IPS-18a (cell line): ENCODE measurements around the gene JMJD6.

Source experiments
- H3K27ac ChIP-seq: one replicate; pipeline ENCODE4 v1.5.1; 2013; ENCODE audit warnings: low read length
- H3K27me3 ChIP-seq: one replicate; pipeline ENCODE4 v1.6.1; 2013; ENCODE audit warnings: mild to moderate bottlenecking, low read length; ENCODE audit not compliant: control insufficient read depth, insufficient read depth
- H3K36me3 ChIP-seq: one replicate; pipeline ENCODE4 v1.6.1; 2013; ENCODE audit warnings: low read depth, low read length; ENCODE audit not compliant: control insufficient read depth
- H3K4me1 ChIP-seq: one replicate; pipeline ENCODE4 v1.6.1; 2013; ENCODE audit warnings: low read depth, low read length; ENCODE audit not compliant: control insufficient read depth
- H3K4me3 ChIP-seq: one replicate; pipeline ENCODE4 v1.5.1; 2013; ENCODE audit warnings: low read length
- H3K9ac ChIP-seq: one replicate; pipeline ENCODE4 v1.6.1; 2013; ENCODE audit warnings: mild to moderate bottlenecking, low read length, moderate library complexity
- H3K9me3 ChIP-seq: one replicate; pipeline ENCODE4 v1.6.1; 2013; ENCODE audit warnings: low read depth, low read length; ENCODE audit not compliant: control insufficient read depth

JMJD6 gene

GRCh38 chr17:76687298-76688164, 38.9 kb downstream of the JMJD6 start:
- Histone ChIP-seq H3K9ac (no peak overlapping the region), H3K4me3 (no peak overlapping the region), H3K9me3 (no peaks in the 10 kb centered on the region), H3K36me3 (no peaks in the 10 kb centered on the region), H3K27ac (no peak overlapping the region), H3K27me3 (no peaks in the 10 kb centered on the region), H3K4me1 (peaks cover 9% of the 10 kb centered on the region)

- Histone ChIP-seq H3K27ac (no peak overlapping the region), H3K36me3 (no peaks in the 10 kb centered on the region), H3K9ac (no peak overlapping the region)
Observed at GRCh38 chr17:76686538-76687297, 39.7 kb downstream of the JMJD6 start.

DNA sequence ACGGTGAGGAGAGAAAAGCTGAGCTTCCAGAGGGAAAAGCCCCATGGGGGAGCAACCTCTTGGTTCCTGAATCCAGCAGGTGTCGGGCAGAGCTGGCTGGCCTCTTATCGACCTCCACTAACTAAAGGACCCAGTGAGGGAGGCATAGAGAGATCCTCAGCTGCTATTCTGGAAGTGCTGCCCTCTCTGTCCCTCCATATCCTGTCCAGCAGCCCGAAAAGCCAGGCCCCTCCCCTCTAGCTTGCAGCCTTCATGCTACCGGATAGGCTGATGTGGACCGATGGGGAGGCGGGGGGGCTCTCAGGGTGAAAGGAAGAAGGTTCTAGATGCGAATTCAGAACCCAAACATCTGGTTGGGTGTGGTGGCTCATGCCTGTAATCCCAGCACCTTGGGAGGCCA, 40.6 kb downstream of the JMJD6 start:
- H3K9me3 ChIP-seq = no peaks in the 10 kb centered on the region
- no peak overlapping the region for H3K27ac ChIP-seq

More at GRCh38 chr17:76686538-76687297, 39.7 kb downstream of the JMJD6 start:
- Histone ChIP-seq H3K27me3 (no peaks in the 10 kb centered on the region), H3K9me3 (no peaks in the 10 kb centered on the region), H3K4me1 (peaks cover 9% of the 10 kb centered on the region), H3K4me3 (no peak overlapping the region)

DNA sequence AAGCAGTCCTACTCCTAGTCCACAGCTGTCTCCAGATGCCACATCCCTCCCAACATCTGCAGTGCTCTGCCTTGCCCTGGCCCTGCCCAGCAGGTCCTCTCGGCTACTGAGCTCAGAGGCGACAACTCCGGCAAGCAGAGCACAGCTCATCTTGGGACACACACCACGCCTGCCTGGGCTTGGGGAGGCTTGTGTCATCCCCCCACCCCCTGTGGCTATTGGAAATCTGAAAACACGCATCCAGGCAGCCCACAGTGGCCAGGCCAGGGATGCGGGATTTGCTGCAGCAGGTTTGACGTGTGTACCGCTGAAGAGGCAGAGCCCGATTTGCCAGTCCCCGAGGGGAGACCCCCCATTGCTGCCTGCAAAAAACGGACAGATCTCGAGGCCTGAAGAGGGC, 41.0 kb downstream of the JMJD6 start:
- H3K27me3 ChIP-seq = no peaks in the 10 kb centered on the region
- no peaks in the 10 kb centered on the region for H3K36me3 ChIP-seq
- H3K4me1 ChIP-seq = peaks cover 9% of the 10 kb centered on the region
- H3K9ac ChIP-seq = no peak overlapping the region
- no peaks in the 10 kb centered on the region for H3K9me3 ChIP-seq
- no peak overlapping the region for H3K27ac ChIP-seq
- H3K4me3 ChIP-seq = no peak overlapping the region

More for the DNA sequence above, 40.6 kb downstream of the JMJD6 start:
- H3K27me3 ChIP-seq = no peaks in the 10 kb centered on the region
- H3K4me1 ChIP-seq = peaks cover 9% of the 10 kb centered on the region
- H3K4me3 ChIP-seq = no peak overlapping the region
- H3K9ac ChIP-seq = no peak overlapping the region
- no peaks in the 10 kb centered on the region for H3K36me3 ChIP-seq

DNA sequence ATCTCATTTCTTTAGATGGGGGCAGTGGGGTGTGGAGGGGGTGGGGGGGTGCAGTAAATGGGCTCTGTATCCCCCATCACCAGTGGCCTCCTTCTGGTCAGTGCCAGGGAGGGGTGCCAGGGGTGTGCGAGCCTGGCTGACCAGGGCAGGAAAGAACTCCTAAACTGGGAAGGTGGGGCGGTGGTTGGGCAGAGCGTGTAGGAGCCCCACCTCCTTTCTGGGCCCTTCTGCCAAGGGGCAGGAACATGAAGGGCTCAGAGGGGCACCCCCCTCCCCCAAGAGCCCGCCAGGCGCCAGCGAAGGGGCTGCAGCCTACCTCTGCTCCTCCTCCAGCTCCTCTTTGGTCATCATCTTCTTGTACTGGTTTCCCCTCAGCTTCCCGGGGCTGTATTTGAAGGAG, 41.6 kb downstream of the JMJD6 start:
- Histone ChIP-seq H3K36me3 (no peaks in the 10 kb centered on the region), H3K9me3 (no peaks in the 10 kb centered on the region), H3K4me3 (no peak overlapping the region), H3K27me3 (no peaks in the 10 kb centered on the region), H3K4me1 (peaks cover 9% of the 10 kb centered on the region), H3K27ac (no peak overlapping the region), H3K9ac (no peak overlapping the region)

GRCh38 chr17:76683921-76684745, 42.3 kb downstream of the JMJD6 start:
- no peaks in the 10 kb centered on the region for H3K27me3 ChIP-seq
- H3K4me3 ChIP-seq = no peak overlapping the region
- H3K9me3 ChIP-seq = no peaks in the 10 kb centered on the region
- H3K27ac ChIP-seq = no peak overlapping the region
- H3K9ac ChIP-seq = no peak overlapping the region
- no peaks in the 10 kb centered on the region for H3K36me3 ChIP-seq
- H3K4me1 ChIP-seq = peaks cover 9% of the 10 kb centered on the region

DNA sequence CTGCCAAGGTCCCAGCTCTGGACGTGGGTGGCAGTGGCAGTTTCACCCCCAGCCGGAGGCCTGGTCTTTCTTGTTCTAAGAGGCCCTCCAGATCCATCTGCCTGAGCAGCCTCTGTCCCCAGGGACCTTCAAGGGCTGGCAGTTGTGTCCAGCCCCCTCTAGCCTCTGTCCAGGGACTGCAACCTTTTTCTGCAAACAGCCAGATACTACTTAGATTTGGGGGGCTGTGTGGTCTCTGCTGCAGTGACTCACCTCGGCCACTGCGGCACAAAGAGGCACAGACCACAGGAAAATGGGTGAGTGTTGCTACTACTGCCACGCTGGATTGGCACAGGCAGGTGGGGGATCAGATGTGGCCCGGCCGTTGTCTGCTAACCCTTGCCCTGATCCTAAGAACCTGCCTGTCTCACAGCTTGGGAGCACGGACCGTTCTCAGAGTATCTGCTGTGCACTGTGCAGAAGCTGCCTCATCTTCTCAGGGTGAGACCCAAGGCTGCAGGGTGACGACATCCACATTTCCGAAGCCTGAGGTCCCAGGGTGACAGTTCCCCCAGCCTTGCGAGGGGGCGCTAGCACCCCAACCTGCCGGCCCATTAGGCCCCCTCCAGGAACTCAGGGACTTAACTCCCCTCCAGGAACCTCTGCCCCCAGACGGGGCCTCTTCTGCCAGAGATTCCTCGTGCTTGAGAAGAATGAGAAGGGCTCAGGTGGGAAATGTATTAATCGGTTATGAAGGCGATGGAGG, 43.2 kb downstream of the JMJD6 start:
- H3K36me3 ChIP-seq = no peaks in the 10 kb centered on the region

GRCh38 chr17:76682296-76682695, 44.1 kb downstream of the JMJD6 start:
- no peaks in the 10 kb centered on the region for H3K27me3 ChIP-seq
- no peaks in the 10 kb centered on the region for H3K9me3 ChIP-seq
- no peaks in the 10 kb centered on the region for H3K36me3 ChIP-seq
- no peak overlapping the region for H3K27ac ChIP-seq
- H3K4me3 ChIP-seq = no peak overlapping the region
- peaks cover 6% of the 10 kb centered on the region for H3K4me1 ChIP-seq
- H3K9ac ChIP-seq = no peak overlapping the region

More for the DNA sequence above, 43.2 kb downstream of the JMJD6 start:
- Histone ChIP-seq H3K4me1 (peaks cover 6% of the 10 kb centered on the region), H3K9me3 (no peaks in the 10 kb centered on the region), H3K4me3 (no peak overlapping the region), H3K27ac (no peak overlapping the region), H3K27me3 (no peaks in the 10 kb centered on the region), H3K9ac (no peak overlapping the region)

DNA sequence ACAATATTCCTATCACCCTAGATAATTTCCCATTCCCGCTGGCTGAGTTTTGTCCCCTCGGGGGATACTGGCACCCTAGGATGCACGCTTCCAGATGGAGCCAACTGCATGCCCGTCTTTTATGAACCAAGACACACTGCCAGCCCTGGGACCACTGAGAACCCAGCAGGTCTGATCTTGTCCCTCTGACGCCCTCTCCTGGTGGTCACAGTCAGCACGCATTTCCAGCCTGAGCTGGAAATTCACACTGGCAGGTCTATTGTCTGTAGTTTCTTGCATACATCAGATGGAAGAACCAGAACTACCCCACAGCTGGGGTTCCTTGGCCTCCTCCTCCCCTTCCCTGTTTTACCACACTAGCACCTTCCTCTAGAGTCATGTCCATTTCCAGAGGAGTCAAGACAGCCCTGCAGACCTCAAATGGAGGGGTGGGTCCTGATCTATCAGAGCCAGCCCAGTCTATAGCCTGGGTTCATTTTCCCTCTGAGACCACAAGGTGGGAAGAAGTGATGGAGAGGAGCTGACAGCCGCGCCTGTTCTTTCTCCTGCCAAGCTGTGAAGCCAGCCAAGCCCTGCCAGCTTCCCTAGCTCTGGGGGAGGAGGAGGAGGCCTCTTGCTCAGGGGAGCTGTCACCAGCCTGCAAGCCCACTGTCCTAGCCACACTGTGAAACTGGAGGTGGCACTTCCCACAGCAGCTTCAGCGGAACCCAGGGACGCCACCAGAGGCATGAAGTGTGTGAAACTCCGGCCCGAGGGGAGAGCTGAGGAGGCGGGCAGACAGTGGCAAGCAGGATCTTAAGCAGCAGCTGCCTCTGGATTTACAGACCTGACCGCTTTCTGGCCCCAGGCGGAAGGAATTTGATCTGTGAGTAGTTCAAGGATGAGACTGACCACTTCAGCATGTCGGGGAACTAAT, 44.9 kb downstream of the JMJD6 start:
- H3K27ac ChIP-seq = no peak overlapping the region
- H3K9me3 ChIP-seq = no peaks in the 10 kb centered on the region
- H3K9ac ChIP-seq = no peak overlapping the region
- peaks cover 6% of the 10 kb centered on the region for H3K4me1 ChIP-seq
- no peak overlapping the region for H3K4me3 ChIP-seq
- no peaks in the 10 kb centered on the region for H3K36me3 ChIP-seq
- no peaks in the 10 kb centered on the region for H3K27me3 ChIP-seq

DNA sequence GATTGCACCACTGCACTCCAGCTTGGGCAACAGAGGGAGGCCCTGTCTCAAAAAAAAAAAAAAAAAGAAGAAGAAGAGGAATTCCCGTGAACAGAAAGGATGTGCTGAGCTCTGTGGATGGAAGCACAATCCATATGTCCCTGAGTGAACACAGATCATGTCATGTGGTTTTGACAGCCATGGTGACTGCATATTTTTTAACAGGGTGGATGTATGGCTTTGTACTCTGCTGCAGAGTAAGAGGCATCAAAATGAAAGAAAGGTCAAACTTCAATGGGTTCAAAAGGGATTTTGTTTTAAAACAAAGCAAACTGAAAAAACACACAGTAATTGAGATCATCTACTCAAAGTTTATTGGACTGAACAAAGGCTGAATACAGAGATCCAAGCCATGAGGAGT, 47.2 kb downstream of the JMJD6 start:
- no peak overlapping the region for H3K4me3 ChIP-seq
- no peaks in the 10 kb centered on the region for H3K27me3 ChIP-seq
- H3K27ac ChIP-seq = no peak overlapping the region
- peaks cover 6% of the 10 kb centered on the region for H3K4me1 ChIP-seq
- no peaks in the 10 kb centered on the region for H3K9me3 ChIP-seq
- no peak overlapping the region for H3K9ac ChIP-seq
- no peaks in the 10 kb centered on the region for H3K36me3 ChIP-seq
